Stimulated activated CD8-positive, alpha-beta memory T cell treated with anti-CD3 and anti-CD28 coated beads, Interleukin-12 subunit alpha, Interleukin-12 subunit beta, amount 100 ng/mL, for 4 hours (primary cell): ENCODE measurements around the gene CYGB.

Source experiments
- DNase-seq: peaks from one replicate; pipeline ENCODE4 v3.0.0-alpha.2; 2020; ENCODE audit warnings: low read depth

CYGB gene

DNA sequence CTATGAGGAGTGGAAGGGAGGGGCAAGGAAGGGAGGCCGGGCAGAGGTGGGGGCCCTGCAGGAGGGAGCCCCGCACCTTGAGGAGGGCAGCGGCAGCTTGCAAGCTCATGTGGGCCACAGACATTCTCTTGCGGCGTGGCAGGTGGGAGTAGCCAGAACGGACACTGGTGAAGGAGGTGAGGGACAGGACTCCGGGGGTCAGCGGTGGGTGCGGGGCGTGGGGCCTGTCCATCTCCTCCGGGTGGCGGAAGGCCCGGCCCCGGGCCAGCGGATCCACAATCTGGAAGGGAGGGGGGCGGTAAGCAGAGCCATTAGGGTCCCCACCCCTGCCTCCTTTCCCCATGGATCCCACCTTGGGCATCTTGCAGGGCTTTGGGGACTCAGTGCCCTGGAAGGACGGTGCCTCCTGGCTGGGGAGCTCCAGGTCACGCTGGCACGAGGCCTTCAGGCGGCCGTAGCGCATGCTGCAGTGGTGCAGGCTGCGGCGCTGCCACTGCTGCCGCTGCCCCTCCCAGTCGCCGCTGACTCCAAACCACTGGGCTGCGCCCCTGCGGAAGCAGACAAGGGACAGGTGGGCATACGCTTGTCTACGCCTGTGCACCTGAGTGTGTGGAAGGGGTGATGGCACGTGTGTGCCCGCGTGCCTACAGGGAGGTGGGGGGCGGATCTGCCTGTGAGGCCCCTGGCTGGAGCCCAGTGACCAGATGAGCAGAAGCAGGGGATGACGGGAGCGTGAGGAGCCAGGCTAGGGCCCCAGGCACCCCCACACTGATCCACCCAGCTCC is 58.6 kb downstream of the CYGB start:
- no peak for DNase-seq

DNA sequence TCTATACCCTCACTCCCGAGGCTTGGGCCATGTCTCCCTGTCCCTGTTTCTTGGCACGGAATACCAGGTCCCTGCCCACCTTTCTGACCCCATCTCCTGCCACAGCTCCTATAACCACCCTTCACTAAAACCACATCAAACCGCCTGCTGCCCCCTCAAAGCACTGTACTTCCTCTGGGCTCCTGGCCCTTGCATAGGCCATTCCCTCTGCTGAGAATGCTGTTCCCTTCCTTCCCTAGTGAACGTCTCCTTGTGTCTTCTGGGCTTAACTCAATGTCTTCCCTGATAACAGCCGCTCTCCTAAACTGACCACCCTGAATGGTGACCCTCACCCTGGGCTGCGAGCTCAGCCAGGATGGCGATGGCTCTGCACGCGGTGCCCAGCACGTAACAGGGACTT is 59.4 kb downstream of the CYGB start:
- DNase-seq: no peak

DNA sequence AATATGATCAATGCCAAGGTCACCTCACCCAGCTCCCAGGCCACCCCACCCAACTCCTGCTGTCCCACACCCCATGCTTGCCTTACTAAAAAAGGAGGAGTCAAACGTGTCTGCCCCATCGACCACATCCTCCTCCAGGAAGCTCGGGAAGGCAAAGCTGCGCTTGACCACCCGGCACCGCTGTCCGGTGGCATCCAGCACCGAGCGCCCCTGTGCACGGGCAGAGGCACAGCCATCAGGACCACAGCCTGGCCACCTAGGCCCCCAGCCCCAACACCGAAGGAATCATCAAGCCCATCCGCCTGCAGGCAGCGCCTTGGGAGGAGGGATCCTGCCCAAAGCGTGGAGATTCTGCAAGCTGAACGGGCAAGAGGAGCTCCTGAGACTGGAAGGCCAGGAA is 59.9 kb downstream of the CYGB start:
- no peak for DNase-seq
